Neuronal stem cell (in vitro differentiated cells): ENCODE measurements around the gene TREH.

Experiments
- DNase-seq: peaks from one replicate; pipeline ENCODE4 v3.0.0-alpha.2; 2013; ENCODE audit warnings: low spot score
- H2AFZ ChIP-seq: one replicate; pipeline ENCODE4 v1.6.1; 2013; ENCODE audit warnings: mild to moderate bottlenecking, low read length, inconsistent platforms
- H2AK5ac ChIP-seq: 2 replicates; pipeline ENCODE4 v1.6.1; 2013; ENCODE audit warnings: low read depth, mild to moderate bottlenecking, inconsistent platforms, low read length, moderate library complexity, mixed read lengths
- H2BK120ac ChIP-seq: 2 replicates; pipeline ENCODE4 v1.6.1; 2013; ENCODE audit warnings: low read depth, mild to moderate bottlenecking, inconsistent platforms, low read length, moderate library complexity, mixed read lengths
- H2BK12ac ChIP-seq: one replicate; pipeline ENCODE4 v1.6.1; 2013; ENCODE audit warnings: low read length, inconsistent platforms
- H2BK15ac ChIP-seq: 2 replicates; pipeline ENCODE4 v1.6.1; 2013; ENCODE audit warnings: mild to moderate bottlenecking, low read length, inconsistent platforms, mixed read lengths
- H2BK5ac ChIP-seq: one replicate; pipeline ENCODE4 v1.6.1; 2013; ENCODE audit warnings: inconsistent platforms, mild to moderate bottlenecking, low read length, moderate library complexity
- H3K14ac ChIP-seq: one replicate; pipeline ENCODE4 v1.6.1; 2013; ENCODE audit warnings: low read length, inconsistent platforms
- H3K18ac ChIP-seq: 2 replicates; pipeline ENCODE4 v1.6.1; 2013; ENCODE audit warnings: low read length, inconsistent platforms
- H3K23ac ChIP-seq: 2 replicates; pipeline ENCODE4 v1.6.1; 2013; ENCODE audit warnings: low read depth, mild to moderate bottlenecking, mixed read lengths, low read length, inconsistent platforms; ENCODE audit not compliant: poor library complexity
- H3K27ac ChIP-seq: replicated peaks from 3 replicates; pipeline ENCODE4 v1.5.1; 2013; ENCODE audit warnings: low read length, inconsistent platforms
- H3K27me3 ChIP-seq, 3 experiments: 2 replicates each; pipeline ENCODE4 v1.6.1; 2013; ENCODE audit warnings: low read length in 3 of 3, mild to moderate bottlenecking in 2 of 3, inconsistent platforms in 1 of 3, low read depth in 1 of 3, mixed read lengths in 1 of 3, moderate library complexity in 1 of 3; ENCODE audit not compliant: control insufficient read depth in 3 of 3, insufficient read depth in 3 of 3
- H3K36me3 ChIP-seq, 2 donors: replicated peaks in 1 of 2; 2 replicates each; pipeline ENCODE4 v1.6.1; 2013; ENCODE audit warnings: low read length in 2 of 2; ENCODE audit not compliant: control insufficient read depth in 2 of 2, insufficient read depth in 2 of 2
- H3K4ac ChIP-seq: 2 replicates; pipeline ENCODE4 v1.6.1; 2013; ENCODE audit warnings: inconsistent platforms, mild to moderate bottlenecking, low read length, moderate library complexity
- H3K4me1 ChIP-seq, 2 donors: 1 replicate in 1 of 2; 2 replicates in 1 of 2; pipeline ENCODE4 v1.6.1; 2013; ENCODE audit warnings: low read length in 2 of 2, low read depth in 1 of 2; ENCODE audit not compliant: control insufficient read depth in 2 of 2, insufficient read depth in 1 of 2
- H3K4me2 ChIP-seq: one replicate; pipeline ENCODE4 v1.6.1; 2013; ENCODE audit warnings: mild to moderate bottlenecking, low read length, inconsistent platforms; ENCODE audit not compliant: insufficient read depth, poor library complexity, severe bottlenecking
- H3K4me3 ChIP-seq, 2 donors: 2 replicates each; pipeline ENCODE4 v1.5.1; 2013; ENCODE audit warnings: low read length in 2 of 2, mild to moderate bottlenecking in 2 of 2, inconsistent platforms in 1 of 2, moderate library complexity in 1 of 2
- H3K79me1 ChIP-seq: one replicate; pipeline ENCODE4 v1.6.1; 2013; ENCODE audit warnings: low read depth, mild to moderate bottlenecking, inconsistent platforms, low read length, moderate library complexity
- H3K9ac ChIP-seq: one replicate; pipeline ENCODE4 v1.6.1; 2013; ENCODE audit warnings: mild to moderate bottlenecking, low read depth, low read length, inconsistent platforms; ENCODE audit not compliant: poor library complexity
- H3K9me3 ChIP-seq, 2 donors: replicated peaks in 1 of 2; 2 replicates each; pipeline versions ENCODE3 to v1.6.1; 2013; ENCODE audit warnings: low read length in 2 of 2, mild to moderate bottlenecking in 2 of 2, inconsistent platforms in 1 of 2, low read depth in 1 of 2, mixed read lengths in 1 of 2, moderate library complexity in 1 of 2; ENCODE audit not compliant: control insufficient read depth in 2 of 2, insufficient read depth in 1 of 2
- H4K8ac ChIP-seq: one replicate; pipeline ENCODE4 v1.6.1; 2013; ENCODE audit warnings: low read depth, mild to moderate bottlenecking, inconsistent platforms, low read length, moderate library complexity
- H4K91ac ChIP-seq: one replicate; pipeline ENCODE4 v1.6.1; 2013; ENCODE audit warnings: low read length, low read depth, mild to moderate bottlenecking, inconsistent platforms; ENCODE audit not compliant: poor library complexity
- WGBS, 2 donors: extraction: QIAGEN DNeasy Blood & Tissue Kit; methylation state at CpG; one replicate each; pipeline ENCODE4 v1.1.7; 2013; ENCODE audit warnings: missing lambda C conversion rate in 2 of 2, mixed read lengths in 1 of 2; ENCODE audit not compliant: insufficient read length in 2 of 2, insufficient replicate concordance in 1 of 2; ENCODE audit errors: extremely low coverage in 2 of 2; 5-methylcytosine and 5-hydroxymethylcytosine counted together

The TREH gene

DNA sequence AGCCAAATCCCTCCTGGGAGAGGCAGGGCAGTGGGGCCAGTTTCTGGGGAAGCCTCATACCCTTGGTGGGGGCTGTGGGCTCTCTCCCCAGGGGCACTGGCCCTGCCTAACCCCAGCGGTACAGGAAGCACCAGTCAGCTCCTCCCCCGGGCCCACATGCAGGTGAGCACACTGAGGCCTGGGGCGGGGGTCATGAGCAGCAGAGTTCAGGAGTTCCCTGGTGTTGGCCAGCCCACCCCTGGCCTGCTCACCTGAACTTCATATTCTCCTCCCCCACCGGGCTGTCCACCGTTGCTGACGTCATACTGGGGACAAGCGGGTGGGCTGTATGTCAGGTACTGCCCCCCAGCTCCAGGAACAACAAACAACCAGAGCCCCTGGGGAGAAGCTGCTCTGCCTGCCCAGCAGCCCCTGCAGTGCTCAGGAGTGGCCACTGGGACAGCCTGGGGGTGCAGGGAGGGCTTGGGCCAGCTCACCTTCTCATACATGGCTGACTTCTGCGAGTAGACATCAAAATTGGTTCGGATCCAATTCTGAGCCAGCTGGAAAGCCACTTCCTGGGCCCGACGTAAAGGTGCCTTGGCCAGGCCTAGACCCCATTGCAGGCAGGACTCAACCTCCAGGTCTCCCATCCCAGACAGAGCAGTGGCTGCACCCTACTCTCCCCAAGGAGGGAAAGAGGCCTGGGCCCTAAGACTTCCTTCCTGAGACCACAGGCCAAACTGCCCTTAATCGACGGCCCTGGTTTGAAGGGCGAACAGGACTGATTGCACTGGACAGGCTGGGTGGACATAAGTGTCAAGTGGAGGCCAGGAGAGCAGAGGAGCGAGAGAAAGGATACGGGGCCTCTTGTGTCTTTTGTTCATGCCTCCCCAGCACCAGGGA, 20.8 kb downstream of the TREH start:
- Histone ChIP-seq H4K8ac (peak overlapping the region; percentile 87), H3K4me3 (no peak overlapping the region), H3K4ac (no peak overlapping the region), H2BK12ac (no peak overlapping the region), H3K9me3 (no peaks in the 10 kb centered on the region), H4K91ac (no peak overlapping the region), H3K9ac (peak overlapping the region; percentile 74), H3K36me3 (peaks cover 25 to 55% of the 10 kb centered on the region in 2 donors), H2BK120ac (no peak overlapping the region), H3K23ac (peak overlapping the region; percentile 29), H2AFZ (peak overlapping the region; percentile 7), H3K18ac (peak overlapping the region; percentile 73), H3K27me3 (no peaks in the 10 kb centered on the region), H2BK5ac (peak overlapping the region; percentile 59), H3K4me1 (peaks cover 25 to 26% of the 10 kb centered on the region in 2 donors), H3K4me2 (no peak overlapping the region), H3K79me1 (peaks cover 1% of the 10 kb centered on the region), H3K14ac (peak overlapping the region; percentile 39), H2AK5ac (peak overlapping the region; percentile 13), H2BK15ac (peak overlapping the region; percentile 16), H3K27ac (peak overlapping the region; percentile 1)
- WGBS, 2 donors: no CpG with 5 or more reads among the region's 16 CpGs
- no peak for DNase-seq

DNA sequence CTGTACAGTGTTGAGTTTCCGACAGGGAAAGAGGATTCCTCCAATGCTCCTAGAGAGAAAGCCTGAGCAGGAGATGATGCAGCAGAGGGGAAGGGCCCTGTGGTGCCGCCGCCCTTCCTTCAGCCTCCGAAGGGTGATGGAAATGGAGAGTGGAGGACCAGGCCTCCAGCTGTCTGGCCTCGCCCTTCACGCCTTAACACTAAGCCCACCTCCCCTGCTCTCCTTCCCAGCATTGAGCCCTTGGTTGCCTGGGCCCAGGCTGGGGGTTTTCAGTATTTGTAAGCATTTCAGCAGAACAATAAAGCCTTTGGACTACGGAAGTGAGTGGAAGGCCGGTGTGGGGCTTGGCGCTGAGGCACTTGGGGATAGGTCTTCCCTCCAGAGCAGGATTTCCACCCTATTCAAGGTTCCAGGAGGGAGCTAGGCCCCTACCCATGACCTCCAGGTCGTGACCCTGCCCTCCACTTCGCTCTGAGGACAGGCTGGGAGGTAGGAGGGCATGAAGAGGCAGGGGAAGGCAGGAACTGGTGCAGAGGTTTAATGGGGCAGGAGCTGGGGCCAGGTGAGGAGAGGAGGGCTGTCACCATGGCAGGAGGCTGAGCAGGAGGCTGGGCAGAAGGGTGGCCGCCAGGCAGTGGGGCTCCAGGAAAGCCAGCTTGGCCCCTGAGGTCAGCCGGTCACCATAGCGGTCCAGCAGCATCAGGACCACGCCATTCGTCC, 21.6 kb downstream of the TREH start:
- Histone ChIP-seq H3K14ac (no peak overlapping the region), H3K27me3 (no peaks in the 10 kb centered on the region), H3K79me1 (peaks cover 1% of the 10 kb centered on the region), H3K4ac (no peak overlapping the region), H2BK5ac (peak overlapping the region; percentile 59), H2AFZ (no peak overlapping the region), H2BK12ac (no peak overlapping the region), H2BK15ac (peak overlapping the region; percentile 16), H3K9me3 (no peaks in the 10 kb centered on the region), H2AK5ac (no peak overlapping the region), H4K8ac (no peak overlapping the region), H3K9ac (peak overlapping the region; percentile 74), H3K27ac (no peak overlapping the region), H4K91ac (no peak overlapping the region), H2BK120ac (no peak overlapping the region), H3K4me3 (no peak overlapping the region), H3K18ac (peak overlapping the region; percentile 34), H3K4me1 (peaks cover 23 to 25% of the 10 kb centered on the region in 2 donors), H3K4me2 (no peak overlapping the region), H3K23ac (peak overlapping the region; percentile 29), H3K36me3 (peaks cover 33 to 63% of the 10 kb centered on the region in 2 donors)
- no peak for DNase-seq
- no CpG with 5 or more reads among the region's 16 CpGs for WGBS, 2 donors

DNA sequence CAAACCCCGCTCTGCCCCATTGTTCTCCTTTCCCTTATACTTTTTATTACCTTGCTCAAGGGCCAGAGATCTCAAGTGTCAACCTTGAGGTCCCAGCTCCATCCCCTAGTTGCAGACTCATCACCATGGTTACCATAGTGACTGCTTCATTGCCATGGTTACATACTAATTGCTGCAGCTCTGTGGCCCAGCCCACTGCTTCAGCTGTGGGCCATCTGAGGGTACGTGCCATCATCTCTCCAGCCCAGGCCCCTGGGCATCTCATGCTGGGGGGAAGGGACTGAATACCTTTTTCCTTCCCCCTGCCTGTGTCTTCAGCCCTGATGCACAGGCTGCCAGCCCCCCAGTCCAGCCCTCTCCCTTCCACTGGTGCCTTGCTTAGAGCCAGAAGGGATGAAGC, 22.2 kb downstream of the TREH start:
- H4K91ac ChIP-seq: no peak overlapping the region
- no peak overlapping the region for H4K8ac ChIP-seq
- no peaks in the 10 kb centered on the region for H3K9me3 ChIP-seq
- H2BK15ac ChIP-seq: no peak overlapping the region
- no peak overlapping the region for H2AK5ac ChIP-seq
- H3K9ac ChIP-seq: no peak overlapping the region
- no peak overlapping the region for H2BK120ac ChIP-seq
- no peak overlapping the region for H3K4me2 ChIP-seq
- H3K27me3 ChIP-seq: no peaks in the 10 kb centered on the region
- peaks cover 21 to 23% of the 10 kb centered on the region in 2 donors for H3K4me1 ChIP-seq
- peaks cover 1% of the 10 kb centered on the region for H3K79me1 ChIP-seq
- no peak overlapping the region for H2BK12ac ChIP-seq
- no peak overlapping the region for H3K4ac ChIP-seq
- no peak overlapping the region for H3K4me3 ChIP-seq
- no peak overlapping the region for H3K27ac ChIP-seq
- H2BK5ac ChIP-seq: no peak overlapping the region
- no peak overlapping the region for H3K18ac ChIP-seq
- no peak for DNase-seq
- H2AFZ ChIP-seq: no peak overlapping the region
- WGBS, 2 donors: no CpG with 5 or more reads among the region's 2 CpGs
- H3K36me3 ChIP-seq: peaks cover 39 to 69% of the 10 kb centered on the region in 2 donors
- no peak overlapping the region for H3K14ac ChIP-seq
- H3K23ac ChIP-seq: no peak overlapping the region

DNA sequence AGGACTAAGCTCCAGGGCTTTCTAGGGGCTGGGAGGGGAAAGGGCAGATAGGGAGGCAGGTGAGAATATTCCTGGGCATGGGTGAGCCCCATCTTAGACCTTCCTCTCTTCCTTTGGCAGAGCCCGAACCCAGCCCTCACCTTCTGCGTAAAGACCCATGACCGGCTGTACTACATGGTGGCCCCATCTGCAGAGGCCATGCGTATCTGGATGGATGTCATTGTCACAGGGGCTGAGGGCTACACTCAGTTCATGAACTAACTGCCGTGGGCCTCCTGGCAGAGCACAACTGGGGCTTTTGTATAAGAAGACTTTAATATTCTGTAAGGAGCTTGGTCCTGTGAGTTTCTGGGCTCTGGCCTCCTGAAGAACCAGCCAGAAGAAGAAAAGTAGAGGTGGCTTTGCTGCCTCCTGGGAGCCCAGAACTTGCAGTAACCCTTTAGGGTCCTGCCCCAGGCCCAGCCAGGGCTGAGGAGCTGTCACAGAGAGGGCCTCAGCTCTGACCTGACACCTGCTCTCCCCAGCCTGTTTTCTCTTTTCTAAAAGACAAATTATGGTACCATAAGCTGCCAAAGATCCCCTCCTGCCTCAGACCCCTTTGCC, 22.8 kb downstream of the TREH start:
- Histone ChIP-seq H3K79me1 (peaks cover 1% of the 10 kb centered on the region), H2BK5ac (no peak overlapping the region), H3K36me3 (peaks cover 44 to 75% of the 10 kb centered on the region in 2 donors), H4K91ac (no peak overlapping the region), H3K9me3 (no peaks in the 10 kb centered on the region), H2AFZ (no peak overlapping the region), H3K4me1 (peaks cover 21 to 23% of the 10 kb centered on the region in 2 donors), H2BK15ac (no peak overlapping the region), H4K8ac (no peak overlapping the region), H3K4me2 (no peak overlapping the region), H3K18ac (no peak overlapping the region), H3K27ac (no peak overlapping the region), H3K23ac (no peak overlapping the region), H3K9ac (no peak overlapping the region), H3K27me3 (no peaks in the 10 kb centered on the region), H2BK120ac (no peak overlapping the region), H3K4me3 (no peak overlapping the region), H2AK5ac (no peak overlapping the region), H3K14ac (no peak overlapping the region), H3K4ac (no peak overlapping the region), H2BK12ac (no peak overlapping the region)
- DNase-seq: no peak
- WGBS, 2 donors: no CpG with 5 or more reads among the region's 5 CpGs
